GM12878 (cell line): ENCODE data around the gene CCN6. TPM values are rescaled to one million over a fixed set of nuclear protein-coding genes. Genes with fewer than 3 reads are reported as not detected.
A peak's percentile ranks its signal among the peaks of the same experiment; 100 is the strongest.

Source experiments
- BACH1 ChIP-seq: fragments of 450-650 bp; IDR thresholded peaks from 2 replicates; pipeline ENCODE4 v1.6.1; 2017; ENCODE audit warnings: mild to moderate bottlenecking, borderline replicate concordance
- EP300 ChIP-seq, 2 experiments: fragments of 150-350 bp in 1 of 2; IDR thresholded peaks; 2 replicates each; pipeline ENCODE4 v1.6.1; 2011 to 2012; ENCODE audit warnings: low read depth in 2 of 2, low read length in 2 of 2, borderline replicate concordance in 1 of 2, improper control_type of control experiment in 1 of 2, inconsistent platforms in 1 of 2; ENCODE audit not compliant: control insufficient read depth in 1 of 2
- IRF4 ChIP-seq: IDR thresholded peaks from 2 replicates; pipeline ENCODE4 v1.6.1; 2011; ENCODE audit warnings: low read depth, low read length
- JUNB ChIP-seq: IDR thresholded peaks from 2 replicates; pipeline ENCODE4 v1.6.1; 2016; ENCODE audit warnings: antibody characterized with exemption, mild to moderate bottlenecking
- JUND ChIP-seq: IDR thresholded peaks from 2 replicates; pipeline ENCODE4 v1.6.1; 2012; ENCODE audit warnings: low read depth, mild to moderate bottlenecking, low read length, improper control_type of control experiment, moderate library complexity
- MAX ChIP-seq: IDR thresholded peaks from 2 replicates; pipeline ENCODE4 v1.6.1; 2012; ENCODE audit warnings: low read depth, low read length, improper control_type of control experiment
- MEF2A ChIP-seq: IDR thresholded peaks from 2 replicates; pipeline ENCODE4 v1.6.1; 2011; ENCODE audit warnings: low read depth, mild to moderate bottlenecking, low read length, moderate library complexity; ENCODE audit not compliant: insufficient read depth
- MTA3 ChIP-seq: IDR thresholded peaks from 2 replicates; pipeline ENCODE4 v1.6.1; 2012; ENCODE audit warnings: low read length, inconsistent platforms, borderline replicate concordance
- MYB ChIP-seq: fragments of 150-350 bp; IDR thresholded peaks from 2 replicates; pipeline ENCODE4 v1.6.1; 2014; ENCODE audit warnings: mild to moderate bottlenecking, low read depth, low read length, borderline replicate concordance
- NR2C2 ChIP-seq: IDR thresholded peaks from 2 replicates; pipeline ENCODE4 v1.6.1; 2011; ENCODE audit warnings: borderline replicate concordance, low read depth; ENCODE audit not compliant: control insufficient read depth, insufficient read length
- PAX8 ChIP-seq: fragments of 450-650 bp; IDR thresholded peaks from 2 replicates; pipeline ENCODE4 v1.6.1; 2017; ENCODE audit warnings: mild to moderate bottlenecking, moderate library complexity
- SIN3A ChIP-seq: IDR thresholded peaks from 2 replicates; pipeline ENCODE4 v1.6.1; 2012; ENCODE audit warnings: low read depth, low read length, improper control_type of control experiment
- SREBF1 ChIP-seq: IDR thresholded peaks from 2 replicates; pipeline ENCODE4 v1.6.1; 2012; ENCODE audit warnings: mild to moderate bottlenecking, low read length
- ZBTB4 ChIP-seq: fragments of 450-650 bp; formaldehyde crosslinking; IDR thresholded peaks from 2 replicates; pipeline ENCODE4 v1.4.0; 2022; ENCODE audit warnings: mild to moderate bottlenecking, moderate library complexity
- polyA plus RNA-seq, 11 experiments: library from polyadenylated mRNA; depleted of rRNA in 4 of 11; unstranded in 6 of 11; stranded (reverse) in 5 of 11; fragments of >200 nt; fragmentation: Nextera tagmentation in 4 of 11; fragmentation: Illumina TruSeq in 1 of 11; extraction: Ambion mirVana in 4 of 11; extraction: Trizol in 1 of 11; gene quantifications; 1 replicate in 1 of 11; 2 replicates in 10 of 11; pipeline versions ENCODE4 v1.2.1 to v1.2.3, GENCODE V29; 2011 to 2016; ENCODE audit warnings: inconsistent platforms in 2 of 11, missing spikeins in 2 of 11, low read depth in 1 of 11
- total RNA-seq, 4 experiments: library from RNA; depleted of rRNA in 3 of 4; stranded (reverse); fragments of >200 nt in 3 of 4; fragmentation: Illumina TruSeq in 1 of 4; extraction: Trizol in 1 of 4; gene quantifications; 2 replicates each; pipeline versions ENCODE4 v1.2.1 to v1.2.3, GENCODE V29; 2013 to 2021
- TF ChIP-seq, protein P1 (sequence below): fragments of 450-650 bp; IDR thresholded peaks from 2 replicates; pipeline ENCODE4 v1.6.1; 2017; ENCODE audit warnings: mild to moderate bottlenecking, moderate library complexity
- TF ChIP-seq, protein P2 (sequence below): fragments of 450-650 bp; IDR thresholded peaks from 2 replicates; pipeline ENCODE4 v1.6.1; 2016; ENCODE audit warnings: mild to moderate bottlenecking, moderate library complexity, borderline replicate concordance

Gene CCN6
- total and polyA plus RNA-seq, 10 of the 15 experiments (the other 5 are each of a cell fraction or from before 2014, with no cell fraction given) = 0.05 to 0.24 (median 0.19) TPM; not detected in 5

- TF ChIP-seq, protein P1, sequence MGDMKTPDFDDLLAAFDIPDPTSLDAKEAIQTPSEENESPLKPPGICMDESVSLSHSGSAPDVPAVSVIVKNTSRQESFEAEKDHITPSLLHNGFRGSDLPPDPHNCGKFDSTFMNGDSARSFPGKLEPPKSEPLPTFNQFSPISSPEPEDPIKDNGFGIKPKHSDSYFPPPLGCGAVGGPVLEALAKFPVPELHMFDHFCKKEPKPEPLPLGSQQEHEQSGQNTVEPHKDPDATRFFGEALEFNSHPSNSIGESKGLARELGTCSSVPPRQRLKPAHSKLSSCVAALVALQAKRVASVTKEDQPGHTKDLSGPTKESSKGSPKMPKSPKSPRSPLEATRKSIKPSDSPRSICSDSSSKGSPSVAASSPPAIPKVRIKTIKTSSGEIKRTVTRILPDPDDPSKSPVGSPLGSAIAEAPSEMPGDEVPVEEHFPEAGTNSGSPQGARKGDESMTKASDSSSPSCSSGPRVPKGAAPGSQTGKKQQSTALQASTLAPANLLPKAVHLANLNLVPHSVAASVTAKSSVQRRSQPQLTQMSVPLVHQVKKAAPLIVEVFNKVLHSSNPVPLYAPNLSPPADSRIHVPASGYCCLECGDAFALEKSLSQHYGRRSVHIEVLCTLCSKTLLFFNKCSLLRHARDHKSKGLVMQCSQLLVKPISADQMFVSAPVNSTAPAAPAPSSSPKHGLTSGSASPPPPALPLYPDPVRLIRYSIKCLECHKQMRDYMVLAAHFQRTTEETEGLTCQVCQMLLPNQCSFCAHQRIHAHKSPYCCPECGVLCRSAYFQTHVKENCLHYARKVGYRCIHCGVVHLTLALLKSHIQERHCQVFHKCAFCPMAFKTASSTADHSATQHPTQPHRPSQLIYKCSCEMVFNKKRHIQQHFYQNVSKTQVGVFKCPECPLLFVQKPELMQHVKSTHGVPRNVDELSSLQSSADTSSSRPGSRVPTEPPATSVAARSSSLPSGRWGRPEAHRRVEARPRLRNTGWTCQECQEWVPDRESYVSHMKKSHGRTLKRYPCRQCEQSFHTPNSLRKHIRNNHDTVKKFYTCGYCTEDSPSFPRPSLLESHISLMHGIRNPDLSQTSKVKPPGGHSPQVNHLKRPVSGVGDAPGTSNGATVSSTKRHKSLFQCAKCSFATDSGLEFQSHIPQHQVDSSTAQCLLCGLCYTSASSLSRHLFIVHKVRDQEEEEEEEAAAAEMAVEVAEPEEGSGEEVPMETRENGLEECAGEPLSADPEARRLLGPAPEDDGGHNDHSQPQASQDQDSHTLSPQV = 0 out of 2 replicates have a peak, but pooled peaks have one; percentile 30
- TF ChIP-seq SREBF1 = no peak
- no peak; the same call in 1 of the 2 replicates for TF ChIP-seq BACH1
- TF ChIP-seq, protein P2, sequence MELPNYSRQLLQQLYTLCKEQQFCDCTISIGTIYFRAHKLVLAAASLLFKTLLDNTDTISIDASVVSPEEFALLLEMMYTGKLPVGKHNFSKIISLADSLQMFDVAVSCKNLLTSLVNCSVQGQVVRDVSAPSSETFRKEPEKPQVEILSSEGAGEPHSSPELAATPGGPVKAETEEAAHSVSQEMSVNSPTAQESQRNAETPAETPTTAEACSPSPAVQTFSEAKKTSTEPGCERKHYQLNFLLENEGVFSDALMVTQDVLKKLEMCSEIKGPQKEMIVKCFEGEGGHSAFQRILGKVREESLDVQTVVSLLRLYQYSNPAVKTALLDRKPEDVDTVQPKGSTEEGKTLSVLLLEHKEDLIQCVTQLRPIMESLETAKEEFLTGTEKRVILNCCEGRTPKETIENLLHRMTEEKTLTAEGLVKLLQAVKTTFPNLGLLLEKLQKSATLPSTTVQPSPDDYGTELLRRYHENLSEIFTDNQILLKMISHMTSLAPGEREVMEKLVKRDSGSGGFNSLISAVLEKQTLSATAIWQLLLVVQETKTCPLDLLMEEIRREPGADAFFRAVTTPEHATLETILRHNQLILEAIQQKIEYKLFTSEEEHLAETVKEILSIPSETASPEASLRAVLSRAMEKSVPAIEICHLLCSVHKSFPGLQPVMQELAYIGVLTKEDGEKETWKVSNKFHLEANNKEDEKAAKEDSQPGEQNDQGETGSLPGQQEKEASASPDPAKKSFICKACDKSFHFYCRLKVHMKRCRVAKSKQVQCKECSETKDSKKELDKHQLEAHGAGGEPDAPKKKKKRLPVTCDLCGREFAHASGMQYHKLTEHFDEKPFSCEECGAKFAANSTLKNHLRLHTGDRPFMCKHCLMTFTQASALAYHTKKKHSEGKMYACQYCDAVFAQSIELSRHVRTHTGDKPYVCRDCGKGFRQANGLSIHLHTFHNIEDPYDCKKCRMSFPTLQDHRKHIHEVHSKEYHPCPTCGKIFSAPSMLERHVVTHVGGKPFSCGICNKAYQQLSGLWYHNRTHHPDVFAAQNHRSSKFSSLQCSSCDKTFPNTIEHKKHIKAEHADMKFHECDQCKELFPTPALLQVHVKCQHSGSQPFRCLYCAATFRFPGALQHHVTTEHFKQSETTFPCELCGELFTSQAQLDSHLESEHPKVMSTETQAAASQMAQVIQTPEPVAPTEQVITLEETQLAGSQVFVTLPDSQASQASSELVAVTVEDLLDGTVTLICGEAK = no peak
- TF ChIP-seq JUNB = no peak
- peak in 1 of 2 experiments; percentile 50; a peak in 1 of 4 replicates for TF ChIP-seq EP300 (IDR thresholded peaks at IDR 0.05; ENCODE audit: borderline replicate concordance in 1 of 2, control insufficient read depth in 1 of 2, low read depth in 2 of 2, low read length in 2 of 2)
- TF ChIP-seq SIN3A = no peak; the same call in 1 of the 2 replicates
- no peak for TF ChIP-seq JUND
- TF ChIP-seq ZBTB4 (CRISPR knock-in tag) = no peak
- 0 out of 2 replicates have a peak, but pooled peaks have one; percentile 9 for TF ChIP-seq IRF4
- no peak for TF ChIP-seq NR2C2
- 0 out of 2 replicates have a peak, but pooled peaks have one; percentile 25 for TF ChIP-seq MAX
- no peak for TF ChIP-seq PAX8
- no peak for TF ChIP-seq MTA3
- TF ChIP-seq MYB = no peak
- TF ChIP-seq MEF2A = peak; percentile 36; the same call in 1 of the 2 replicates
These were observed 10.6 kb upstream of the CCN6 start (continued) for GRCh38 chr6:112043032-112044007.
